Measurements from ENCODE around the gene SAMD14. TPM values are rescaled to one million over a fixed set of nuclear protein-coding genes. Genes with fewer than 3 reads are reported as not detected.

Gene SAMD14
- total RNA-seq, 1 experiment from 2014 or later, result not detected

DNA sequence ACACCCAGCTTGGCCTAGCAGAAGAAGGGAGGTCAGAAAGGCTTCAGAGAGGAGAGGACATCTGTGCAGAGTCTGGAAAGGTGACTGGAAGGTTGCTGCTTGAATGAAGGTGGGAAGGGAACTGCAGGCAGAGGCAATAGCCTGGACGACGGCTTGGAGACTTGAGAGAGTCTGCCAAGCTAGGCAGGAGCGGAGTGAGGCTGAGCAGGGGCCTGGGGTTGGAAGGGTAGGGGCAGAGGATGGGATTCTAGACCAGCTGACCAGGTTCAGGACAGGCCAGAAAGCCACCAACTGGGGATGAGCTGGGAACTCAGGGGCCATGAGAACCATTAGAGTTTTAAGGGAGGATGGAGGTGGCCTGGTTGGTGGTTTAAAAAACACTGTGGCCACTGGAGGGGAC is 35.5 kb upstream of the SAMD14 start:
- DNase-seq (ENCODE audit: low read depth), result no peak

DNA sequence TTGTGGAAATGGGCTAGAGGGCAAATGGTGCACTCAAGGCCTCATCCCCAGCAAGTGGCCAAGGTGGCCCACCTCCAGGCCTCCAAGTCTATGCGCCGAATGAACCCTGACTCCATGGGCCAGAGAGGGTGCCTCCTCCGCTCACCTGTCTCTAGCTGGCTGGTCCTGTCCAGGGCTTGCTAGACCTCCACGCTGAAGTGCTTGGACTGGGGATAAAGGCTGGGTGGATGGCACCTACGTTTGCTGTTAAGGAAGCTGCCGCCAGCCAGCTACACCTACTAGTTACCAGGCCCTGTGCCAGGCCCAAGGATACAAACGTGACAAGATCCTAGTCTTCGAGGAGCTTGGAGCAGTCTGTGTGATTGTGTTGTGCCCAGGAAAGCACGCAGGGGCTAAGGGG is 35.1 kb upstream of the SAMD14 start:
- no peak for DNase-seq (ENCODE audit: low read depth)

DNA sequence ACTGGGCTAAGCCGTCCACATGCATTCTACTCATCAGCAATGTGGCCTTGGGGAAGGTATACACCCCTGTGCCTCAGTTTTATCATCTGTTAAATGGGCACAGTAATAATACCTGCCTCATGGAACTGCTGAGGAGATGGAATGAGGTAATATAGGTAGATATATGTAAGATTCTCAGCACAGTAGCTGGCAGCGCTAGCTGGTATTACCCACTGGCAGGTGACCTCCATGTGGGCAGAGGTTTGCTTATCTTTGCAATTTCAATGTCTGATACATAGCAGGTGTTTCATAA is 34.7 kb upstream of the SAMD14 start:
- DNase-seq (ENCODE audit: low read depth), result no peak

DNA sequence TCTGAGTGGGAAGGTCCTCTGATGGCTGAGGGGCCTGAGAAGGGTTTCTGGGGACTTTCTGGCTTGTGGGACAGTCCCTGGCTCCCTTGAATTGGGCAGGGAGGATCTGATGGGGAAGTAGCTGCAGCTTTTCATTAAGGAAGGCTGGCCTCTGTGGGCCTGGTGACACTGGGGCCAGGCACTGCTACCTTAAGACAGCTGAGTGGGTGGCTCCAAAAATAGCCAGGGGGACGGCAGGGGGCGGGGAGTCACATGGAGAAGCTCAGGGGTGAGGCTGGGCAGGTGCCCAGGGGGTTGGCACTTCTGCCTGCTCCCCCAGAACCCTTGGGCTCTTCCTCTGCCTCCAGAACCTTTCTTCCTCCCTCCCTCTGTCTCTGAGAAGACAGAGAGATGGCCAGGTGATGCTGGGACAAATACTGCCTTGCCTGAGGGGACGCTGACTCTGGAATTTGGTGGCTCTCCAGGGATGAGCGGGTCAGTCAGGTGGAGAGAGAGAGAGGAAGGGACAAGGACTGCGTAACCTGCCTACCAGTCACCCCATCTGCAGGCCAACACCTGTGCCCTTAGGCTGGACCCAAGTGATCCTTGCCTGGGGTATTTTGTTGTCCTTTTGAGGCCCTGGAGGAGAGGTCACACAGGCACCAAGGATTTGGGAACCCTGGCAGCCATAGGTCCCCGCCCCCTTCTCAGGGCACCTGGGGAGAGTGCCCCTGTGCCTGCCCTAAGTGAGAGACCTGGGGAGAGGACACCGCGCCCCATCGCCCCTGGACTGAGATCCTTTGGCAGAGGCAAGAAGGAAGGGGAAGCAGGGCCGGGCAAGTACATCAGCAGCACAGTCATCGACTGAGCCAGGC is 34.1 kb upstream of the SAMD14 start:
- no peak for DNase-seq (ENCODE audit: low read depth)

DNA sequence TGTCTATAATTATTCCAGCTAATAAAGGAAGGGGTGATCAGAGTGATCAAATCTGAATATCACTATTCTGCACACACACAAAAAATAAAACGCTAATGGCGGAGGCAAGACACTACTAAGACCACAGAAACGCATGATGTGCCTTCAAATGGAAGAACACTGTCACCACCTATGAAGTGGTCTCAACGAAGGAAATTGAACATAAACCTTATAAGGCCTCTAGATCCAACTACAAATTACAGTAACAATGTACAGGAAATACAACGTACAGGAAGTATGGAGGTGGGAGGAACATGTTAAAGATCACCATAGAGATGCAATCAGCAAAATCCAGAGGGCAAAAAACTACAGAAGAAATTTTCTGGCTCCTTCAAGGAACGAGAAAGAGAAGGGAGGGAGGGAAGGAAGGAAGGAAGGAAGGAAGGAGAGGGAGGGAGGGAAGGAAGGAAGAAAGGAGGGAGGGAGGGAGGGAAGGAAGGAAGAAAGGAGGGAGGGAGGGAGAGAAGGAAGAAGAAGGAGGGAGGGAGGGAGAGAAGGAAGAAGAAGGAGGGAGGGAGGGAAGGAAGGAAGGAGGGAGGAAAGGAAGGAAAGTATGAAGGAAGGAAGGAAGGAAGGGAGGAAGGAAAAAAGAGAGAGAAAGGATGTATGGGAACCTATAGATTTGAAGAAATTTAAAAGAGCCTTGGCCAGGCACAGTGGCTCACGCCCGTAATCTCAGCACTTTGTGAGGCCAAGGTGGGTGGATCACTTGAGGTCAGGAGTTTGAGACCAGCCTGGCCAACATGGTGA is 32.7 kb upstream of the SAMD14 start:
- no peak for DNase-seq (ENCODE audit: low read depth)

DNA sequence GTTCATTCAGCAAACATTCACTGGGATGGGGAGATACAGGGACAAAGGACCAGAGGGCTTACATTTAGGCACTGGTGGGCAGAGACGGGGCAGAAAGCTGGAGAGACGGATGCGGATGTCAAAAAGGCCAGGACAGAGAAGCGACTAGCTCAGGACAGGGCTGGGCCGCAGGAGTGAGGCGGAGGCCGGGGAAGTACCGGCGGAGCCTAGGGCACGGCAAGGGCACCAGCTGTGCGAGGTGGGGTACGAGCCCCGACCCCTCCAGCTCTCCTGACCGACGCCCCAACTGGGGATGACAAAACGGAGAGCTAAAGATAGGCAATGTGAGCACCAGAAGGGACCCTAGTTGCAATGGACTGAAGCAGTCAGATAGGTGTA is 31.9 kb upstream of the SAMD14 start:
- no peak for DNase-seq (ENCODE audit: low read depth)

DNA sequence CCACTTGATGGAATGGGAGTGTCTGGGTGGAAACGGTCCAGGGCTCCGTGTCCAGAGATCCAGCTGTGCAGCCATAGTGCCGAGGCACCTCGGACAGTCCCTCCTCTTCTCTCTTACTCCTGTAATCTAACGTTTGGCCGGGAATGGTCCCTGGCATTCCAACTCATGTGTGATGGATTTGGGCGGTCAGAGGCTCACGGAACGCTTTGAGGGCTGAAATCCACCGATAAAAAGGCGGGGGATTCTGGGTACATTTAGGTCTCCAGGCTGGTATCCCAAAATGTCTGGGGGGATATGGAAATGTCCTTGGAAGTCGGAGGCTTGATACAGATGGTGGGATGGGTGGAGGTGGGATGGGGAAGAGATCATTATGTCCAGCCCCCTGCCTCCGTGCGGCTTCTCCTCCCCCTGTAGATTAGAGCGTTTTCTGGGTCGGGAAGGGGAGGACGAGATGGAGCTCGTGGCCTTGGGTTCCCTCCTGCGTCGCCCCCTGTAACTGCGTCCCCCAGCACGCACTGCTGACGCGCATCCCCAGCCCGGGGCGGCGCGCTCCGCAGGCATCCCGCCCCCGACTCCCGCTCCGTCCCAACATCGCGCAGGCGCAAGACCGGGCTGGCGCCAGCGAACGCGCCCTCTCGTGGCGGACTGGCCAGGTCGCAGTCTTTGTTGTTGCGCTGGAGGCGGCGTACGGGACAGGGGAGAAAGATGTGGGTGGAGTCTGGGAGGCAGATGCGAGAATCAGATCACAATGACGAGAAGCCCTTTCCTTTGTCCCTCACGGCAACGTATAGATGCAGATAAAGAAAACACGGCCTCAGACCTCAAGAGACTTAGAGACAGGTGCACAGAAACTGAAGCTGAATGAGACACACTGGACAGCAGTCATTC is 31.3 kb upstream of the SAMD14 start:
- peak; percentile 89 for DNase-seq (ENCODE audit: low read depth)

DNA sequence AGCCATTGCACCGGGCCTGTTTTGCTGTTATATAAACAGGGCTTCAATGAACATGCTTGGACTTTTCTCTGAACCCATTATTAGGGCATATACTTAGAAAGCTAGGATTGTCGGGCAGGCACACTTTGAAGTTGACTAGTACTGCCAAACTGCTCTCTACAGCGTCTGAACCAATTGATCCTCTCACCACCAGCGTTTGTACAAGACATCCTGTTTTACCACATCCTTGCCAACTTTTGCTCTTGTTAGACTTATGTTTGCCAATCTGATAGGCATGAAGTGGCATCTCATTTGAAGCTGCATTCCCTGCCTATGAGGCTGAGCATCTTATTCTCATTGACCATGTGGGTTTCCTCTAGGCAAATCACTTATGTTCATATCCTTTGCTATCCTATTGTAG is 27.9 kb upstream of the SAMD14 start:
- no peak for DNase-seq (ENCODE audit: low read depth)

DNA sequence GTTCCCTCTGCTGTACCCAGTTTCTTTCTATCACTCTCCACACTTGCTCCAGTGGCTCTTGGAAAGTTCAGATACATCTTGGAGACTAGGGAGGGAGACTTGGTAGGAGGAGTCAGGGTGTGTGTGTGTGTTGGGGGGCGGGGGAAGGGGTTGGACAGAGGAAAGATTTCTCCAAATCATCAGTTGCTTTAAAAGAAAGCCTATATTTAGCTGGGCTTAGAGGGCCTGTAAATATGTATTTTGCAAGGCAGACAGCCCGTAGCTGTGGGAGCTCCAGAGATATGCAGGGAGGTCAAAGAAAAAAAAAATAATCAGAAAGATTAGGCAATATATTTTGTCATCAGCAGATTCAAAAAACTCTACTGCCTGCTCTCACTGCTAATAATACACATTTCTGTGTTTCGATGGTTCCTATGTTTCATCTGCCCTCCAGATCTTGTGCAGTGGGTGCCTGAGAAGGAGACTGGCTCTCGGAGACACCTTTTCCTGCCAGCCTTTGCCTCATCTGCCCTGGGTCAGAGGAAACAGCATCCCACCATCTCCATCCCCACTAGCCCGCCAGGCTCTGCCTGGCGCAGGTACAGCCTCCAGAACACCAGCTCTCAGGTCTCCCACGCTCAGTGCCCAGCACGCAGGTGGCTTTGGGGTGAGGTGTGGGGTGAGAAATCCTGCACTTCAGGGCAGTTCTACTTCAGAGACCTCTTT is 25.3 kb upstream of the SAMD14 start:
- DNase-seq (ENCODE audit: low read depth), result no peak

DNA sequence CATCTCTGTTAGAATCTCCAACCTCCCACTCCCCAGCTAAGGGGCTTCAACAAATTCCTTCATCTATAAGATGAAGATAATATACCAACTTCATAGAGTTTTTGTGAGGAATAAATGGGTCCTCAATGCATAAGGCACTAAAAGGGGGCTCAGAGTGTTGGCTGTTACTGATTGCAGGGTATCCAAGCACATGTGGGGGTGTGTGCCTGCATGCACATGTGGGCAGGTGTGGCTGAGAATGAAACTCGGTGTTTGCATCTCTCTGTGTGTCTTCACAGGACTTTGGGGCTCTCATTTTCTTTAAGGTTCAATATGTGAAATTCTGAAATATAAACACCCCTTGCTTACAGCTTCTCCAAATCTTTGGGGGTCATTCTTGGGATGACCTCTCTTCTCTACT is 24.6 kb upstream of the SAMD14 start:
- no peak for DNase-seq (ENCODE audit: low read depth)

DNA sequence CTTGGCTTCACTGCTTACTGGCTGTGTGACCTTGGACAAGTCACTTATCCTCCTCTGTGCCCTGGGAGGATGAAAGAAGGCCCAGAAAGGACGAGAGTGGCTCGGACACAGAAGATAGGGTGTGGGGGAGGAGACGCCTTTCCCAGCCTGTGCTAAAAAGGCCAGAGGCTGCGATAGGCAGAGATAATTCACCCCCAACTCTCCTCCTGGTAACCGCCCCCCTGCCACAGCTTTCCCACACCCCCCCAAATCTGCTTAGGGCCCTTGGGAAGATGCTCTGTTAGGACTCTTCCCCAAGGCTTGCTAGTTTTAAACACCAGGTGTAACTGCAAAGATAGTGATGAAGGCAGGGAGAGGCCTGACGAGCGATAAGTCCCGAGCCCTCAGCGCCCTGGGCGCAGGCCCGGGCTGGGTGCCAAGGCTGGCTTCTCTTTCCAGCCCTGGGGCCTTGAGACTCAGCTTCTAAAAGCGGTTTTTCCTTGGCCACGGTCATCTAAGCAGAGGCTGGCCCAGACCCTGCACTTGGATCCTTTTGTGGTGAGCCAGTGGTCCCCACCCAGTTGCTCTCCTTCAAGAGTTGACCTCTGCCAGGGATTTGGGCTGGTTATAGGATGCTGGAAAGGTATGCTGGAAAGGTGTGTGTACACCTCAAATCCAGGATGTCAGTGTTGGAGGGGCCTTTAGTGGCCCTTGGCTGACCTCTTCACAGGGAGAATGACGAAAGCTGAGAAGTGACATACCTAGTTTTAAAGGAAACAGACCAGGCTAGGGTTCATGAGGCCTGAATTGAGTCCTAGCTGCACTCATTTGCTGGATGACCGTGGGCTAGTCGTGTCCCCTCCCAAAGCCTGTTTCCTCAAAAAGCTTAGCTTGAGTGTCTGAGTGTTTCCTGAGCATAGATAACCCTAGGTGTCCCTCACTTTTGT is 24.0 kb upstream of the SAMD14 start:
- no peak for DNase-seq (ENCODE audit: low read depth)

DNA sequence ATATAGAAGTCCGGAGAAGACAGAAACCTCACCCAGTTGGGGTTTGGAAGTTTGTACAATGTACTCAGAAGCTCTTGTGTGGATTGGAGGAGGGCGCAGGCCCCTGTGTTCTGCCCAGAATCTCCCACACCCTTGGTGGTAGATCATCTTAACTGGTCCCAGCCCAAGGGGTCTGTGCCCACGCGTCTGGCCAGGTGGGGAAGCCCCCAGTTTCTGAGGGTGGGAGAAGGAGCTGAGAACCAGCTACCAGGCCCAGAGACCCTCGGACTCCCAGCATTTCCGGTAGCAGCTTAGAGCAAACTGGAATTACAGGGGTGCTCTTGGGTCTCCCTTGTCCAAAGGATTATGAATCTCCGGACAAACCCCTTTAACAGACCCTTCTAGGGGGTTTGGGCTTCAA is 22.8 kb upstream of the SAMD14 start:
- no peak for DNase-seq (ENCODE audit: low read depth)

DNA sequence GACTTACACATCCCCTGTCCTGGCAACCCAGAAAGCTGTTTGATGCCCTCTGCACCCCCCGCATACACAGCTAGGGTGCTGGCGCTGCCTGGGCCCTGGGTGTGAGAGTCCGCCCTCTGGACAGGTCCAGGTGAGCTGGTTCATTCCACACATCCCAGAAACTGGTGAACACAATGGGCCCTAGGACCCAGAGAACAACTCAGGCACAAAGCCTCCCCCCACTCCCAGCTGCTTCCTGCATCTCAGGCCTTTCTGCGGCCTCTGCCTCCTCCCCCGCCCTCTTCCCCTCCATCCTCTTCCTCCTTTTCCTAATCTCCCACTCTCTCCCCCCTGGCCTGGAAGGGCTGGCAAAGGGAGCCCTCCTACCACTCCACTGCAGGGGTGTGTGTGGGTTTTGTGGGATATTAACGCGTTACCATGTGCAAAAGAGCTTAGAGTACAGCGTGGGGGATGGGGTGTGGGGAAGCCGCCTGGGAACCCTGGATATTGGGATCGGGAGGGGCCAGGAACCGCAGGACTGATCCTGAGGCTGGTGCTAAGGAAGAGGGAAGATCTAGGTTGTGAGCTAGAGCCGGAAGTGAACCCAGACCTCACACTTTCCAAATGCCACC is 22.1 kb upstream of the SAMD14 start:
- peak; percentile 93 for DNase-seq (ENCODE audit: low read depth)

DNA sequence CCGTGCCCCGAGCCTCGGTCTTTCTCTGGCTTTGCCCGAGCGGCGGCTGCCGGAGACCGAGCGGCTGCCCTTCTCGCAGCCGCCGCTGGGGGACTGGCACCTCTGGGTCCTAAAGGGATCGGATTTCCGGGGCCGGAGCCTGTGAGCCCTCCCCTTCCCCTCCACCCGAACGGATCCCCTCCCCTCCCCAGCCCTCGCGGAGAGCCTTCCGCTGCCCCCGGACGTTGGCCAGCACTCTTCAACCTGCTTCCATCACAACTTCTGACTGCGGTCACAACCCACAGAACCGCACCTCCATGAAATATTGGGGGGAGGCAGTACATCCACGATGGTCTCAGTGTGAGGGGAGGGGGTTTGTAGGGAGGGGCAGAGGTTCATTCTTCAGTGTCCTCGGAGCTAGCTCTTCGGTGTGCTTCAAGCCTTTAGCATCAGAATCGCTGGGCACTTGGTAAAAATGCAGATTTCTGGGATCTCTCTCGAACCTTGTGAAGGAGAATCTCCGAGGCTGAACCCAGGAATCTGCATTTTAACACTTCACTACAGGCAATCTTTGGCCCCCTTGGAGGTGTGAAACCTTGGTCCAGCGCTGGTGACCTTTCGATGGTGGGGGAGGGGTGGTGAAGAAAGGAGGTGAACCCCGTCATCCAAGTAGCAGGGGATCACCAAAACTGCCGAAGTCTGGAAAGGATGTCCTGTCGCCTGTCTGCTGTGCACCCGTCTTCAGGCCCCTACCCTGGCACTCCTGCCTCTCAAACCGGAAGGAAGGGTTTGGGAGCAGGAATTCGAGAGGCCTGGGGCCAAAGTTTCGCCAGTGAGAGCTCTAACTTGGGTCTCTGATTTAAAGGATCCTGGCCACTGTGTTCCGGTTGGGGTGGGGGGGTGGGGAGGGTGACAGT is 21.3 kb upstream of the SAMD14 start:
- DNase-seq (ENCODE audit: low read depth), result peak; percentile 90

DNA sequence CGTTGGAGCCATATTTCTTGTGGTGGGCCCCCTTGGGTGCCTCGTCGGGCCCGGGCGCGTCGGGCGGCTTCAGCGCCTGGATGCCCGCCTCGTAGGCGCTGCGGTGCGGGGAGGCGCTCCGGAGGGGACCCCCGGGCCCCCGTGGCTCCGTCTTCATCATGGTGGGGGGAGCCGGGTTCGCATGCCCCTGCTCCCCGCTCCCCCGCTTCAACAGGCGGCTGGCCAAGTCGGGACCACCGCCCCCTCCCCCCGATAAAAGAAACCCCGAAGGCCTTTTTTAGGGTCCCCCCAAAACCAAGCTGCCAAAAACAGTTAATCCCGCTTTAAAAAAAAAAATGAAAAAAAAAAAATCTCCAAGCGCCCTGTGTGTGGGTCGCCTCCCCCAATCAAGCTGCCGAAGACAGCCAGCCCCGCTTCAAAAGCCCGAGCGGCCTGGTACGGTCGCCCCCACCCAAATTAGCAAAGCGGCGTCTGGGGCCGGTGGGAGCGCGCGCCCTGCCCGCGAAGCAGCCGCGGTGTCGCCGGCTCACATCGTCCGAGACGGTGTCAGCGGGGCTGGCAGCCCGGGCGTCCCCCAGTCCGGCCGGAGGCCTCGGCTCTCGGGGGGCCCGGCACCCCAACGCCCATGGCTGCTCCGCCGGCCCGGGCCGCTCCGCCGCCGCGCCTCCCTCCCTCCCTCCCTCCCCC is 20.5 kb upstream of the SAMD14 start, which contains the start of gene PPP1R9B:
Gene PPP1R9B (minus strand): TSS at position 324 of the 687 bp plus-strand sequence. CDS start 164 bp downstream, at position 160.
- no peak for DNase-seq (ENCODE audit: low read depth)

DNA sequence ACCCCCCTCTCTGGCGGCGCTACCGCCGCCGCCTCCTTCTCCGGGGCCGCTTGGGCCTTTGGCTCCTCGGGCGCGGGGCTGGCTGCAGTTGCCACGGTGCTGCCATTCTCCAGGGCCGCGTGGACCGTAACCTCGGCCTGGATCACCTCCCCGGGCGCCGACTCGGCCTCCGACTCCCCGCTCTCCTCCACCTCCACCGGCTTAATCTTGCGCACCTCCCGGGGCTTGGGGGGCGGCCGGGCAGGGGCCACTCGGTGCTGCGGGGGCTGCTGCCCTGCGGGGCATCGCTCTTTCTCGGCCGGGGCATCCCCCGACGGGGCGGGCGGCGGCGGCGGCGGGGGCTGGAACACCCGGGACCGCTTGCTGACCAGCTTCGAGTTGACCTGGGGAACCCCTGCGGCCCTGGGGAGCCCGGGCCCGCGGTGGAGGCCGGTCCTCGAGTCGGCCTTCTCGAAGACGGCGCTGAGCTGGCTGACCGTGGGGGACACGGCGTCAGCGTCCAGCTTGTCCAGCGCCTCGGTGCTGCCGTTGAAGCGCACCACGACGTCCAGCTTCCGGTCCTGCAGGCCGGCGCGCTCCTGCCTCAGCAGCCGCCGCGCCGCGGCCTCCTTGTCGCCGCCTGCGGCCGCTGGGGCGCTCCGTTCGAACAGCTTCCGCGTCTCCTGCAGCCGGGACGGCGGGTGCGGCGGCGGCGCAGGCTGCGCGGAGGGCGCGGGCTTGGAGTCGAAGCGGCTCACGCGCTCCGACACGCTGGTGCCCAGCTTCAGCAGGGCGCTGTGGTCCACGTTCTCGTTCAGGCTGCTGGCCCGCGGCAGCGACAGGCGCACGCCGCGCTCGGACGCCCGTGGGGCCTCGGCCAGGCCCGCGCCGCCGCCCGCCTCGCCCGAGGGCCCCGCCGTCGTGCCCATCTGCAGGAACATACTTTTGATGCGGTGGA is 19.7 kb upstream of the SAMD14 start:
- DNase-seq (ENCODE audit: low read depth), result peak; percentile 31

DNA sequence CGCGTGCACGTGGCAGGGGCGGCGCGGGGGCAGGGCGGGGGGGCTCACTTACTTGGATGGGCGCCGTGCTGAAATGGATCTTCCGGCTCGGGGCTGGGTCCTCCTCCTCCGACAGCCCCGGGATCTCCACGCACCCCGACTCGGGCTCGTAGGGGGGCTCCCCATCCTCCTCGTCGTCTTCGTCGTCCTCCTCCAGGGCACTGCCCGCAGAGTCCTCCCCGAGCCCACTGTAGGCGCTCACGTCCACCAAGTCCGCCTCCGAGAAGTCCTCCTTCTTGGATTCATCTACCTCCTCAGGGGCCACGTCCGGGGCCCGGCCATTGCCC is 19.1 kb upstream of the SAMD14 start:
- no peak for DNase-seq (ENCODE audit: low read depth)
